OCI-LY1 (cell line): Measurements from ENCODE around the gene DNAH11.
"Not testable (repeated sequence)": the region's sequence is repeated elsewhere in the genome, so short reads cannot be mapped to it uniquely, and the experiment has no call there.

Experiments
- H2AFZ ChIP-seq: fragments of 200-600 bp; sonication (generic), shearing (Covaris generic); 2 replicates; pipeline ENCODE4 v1.6.0; 2014; ENCODE audit warnings: antibody characterized with exemption, mild to moderate bottlenecking, low read length
- H3F3A ChIP-seq: fragments of 200-600 bp; sonication (generic), shearing (Covaris generic); 2 replicates; pipeline ENCODE4 v1.6.0; 2014; ENCODE audit warnings: mild to moderate bottlenecking, antibody characterized with exemption, low read length, moderate library complexity; ENCODE audit not compliant: insufficient read depth
- H3K27ac ChIP-seq: fragments of 200-600 bp; sonication (generic); 2 replicates; pipeline ENCODE4 v1.5.1; 2014; ENCODE audit warnings: low read length, mixed run types, mild to moderate bottlenecking, low read depth; ENCODE audit not compliant: poor library complexity, severe bottlenecking
- H3K27me3 ChIP-seq: fragments of 200-600 bp; sonication (generic); 2 replicates; pipeline ENCODE4 v1.6.0; 2014; ENCODE audit warnings: antibody characterized with exemption, mild to moderate bottlenecking, low read length, moderate library complexity; ENCODE audit not compliant: insufficient read depth
- H3K36me3 ChIP-seq: fragments of 200-600 bp; sonication (generic); 2 replicates; pipeline ENCODE4 v1.6.1; 2014; ENCODE audit warnings: mild to moderate bottlenecking, antibody characterized with exemption, low read length, moderate library complexity, mixed read lengths; ENCODE audit not compliant: insufficient read depth
- H3K4me1 ChIP-seq: fragments of 200-600 bp; sonication (generic); 2 replicates; pipeline ENCODE4 v1.5.1; 2014; ENCODE audit warnings: mild to moderate bottlenecking, low read length, moderate library complexity; ENCODE audit not compliant: insufficient read depth, severe bottlenecking
- H3K4me2 ChIP-seq: fragments of 200-600 bp; sonication (generic), shearing (Covaris generic); 2 replicates; pipeline ENCODE4 v1.6.1; 2014; ENCODE audit warnings: low read length
- H3K4me3 ChIP-seq: fragments of 200-600 bp; sonication (generic); 2 replicates; pipeline ENCODE4 v1.5.1; 2014; ENCODE audit warnings: low read length, low read depth, mild to moderate bottlenecking, mixed read lengths; ENCODE audit not compliant: poor library complexity, severe bottlenecking
- H3K79me2 ChIP-seq: fragments of 200-600 bp; shearing (Covaris generic); 2 replicates; pipeline ENCODE4 v1.6.1; 2016; ENCODE audit warnings: mixed run types, low read length, mixed read lengths; ENCODE audit not compliant: insufficient read depth
- H3K9ac ChIP-seq: fragments of 200-600 bp; sonication (generic), shearing (Covaris generic); 2 replicates; pipeline ENCODE4 v1.6.1; 2014; ENCODE audit warnings: mild to moderate bottlenecking, low read length, mixed read lengths
- H3K9me2 ChIP-seq: fragments of 200-600 bp; sonication (generic), shearing (Covaris generic); 2 replicates; pipeline ENCODE4 v1.6.1; 2014; ENCODE audit warnings: low read depth, mild to moderate bottlenecking, low read length, mixed read lengths
- H3K9me3 ChIP-seq: fragments of 200-600 bp; shearing (Covaris generic); 2 replicates; pipeline ENCODE4 v1.6.1; 2014; ENCODE audit warnings: low read length, mixed read lengths
- H4K20me1 ChIP-seq: fragments of 200-600 bp; sonication (generic), shearing (Covaris generic); 2 replicates; pipeline ENCODE4 v1.6.0; 2016; ENCODE audit warnings: mild to moderate bottlenecking, low read length; ENCODE audit not compliant: insufficient read depth
- CTCF ChIP-seq: fragments of 200-600 bp; sonication (generic), shearing (Covaris generic); IDR thresholded peaks from 2 replicates; pipeline ENCODE4 v1.5.1; 2017; ENCODE audit warnings: mild to moderate bottlenecking, antibody characterized with exemption, low read length, moderate library complexity, mixed read lengths
- EZH2 ChIP-seq: fragments of 200-600 bp; sonication (generic), shearing (Covaris generic); IDR thresholded peaks from 2 replicates; pipeline ENCODE4 v1.8.0; 2017; ENCODE audit warnings: borderline replicate concordance, mixed run types, mild to moderate bottlenecking, antibody characterized with exemption, low read length, moderate library complexity, mixed read lengths

DNAH11 gene

DNA sequence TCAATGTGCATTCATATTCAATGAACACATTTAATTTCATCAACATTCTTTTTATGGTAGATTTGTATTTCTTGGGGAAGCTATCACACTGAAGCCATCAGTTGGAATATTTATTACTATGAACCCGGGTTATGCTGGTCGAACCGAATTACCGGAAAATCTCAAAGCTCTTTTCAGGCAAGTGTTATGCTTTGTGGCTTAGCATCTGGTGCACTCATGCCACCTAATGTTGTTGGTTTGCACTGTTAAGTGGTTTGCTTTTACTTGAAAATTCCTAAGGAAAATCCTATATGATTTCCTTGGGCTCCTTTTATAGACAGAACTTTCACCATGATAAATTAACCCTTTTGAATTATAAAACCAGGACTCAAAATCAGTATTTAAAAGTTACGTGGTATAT is 147.9 kb downstream of the DNAH11 start:
- TF ChIP-seq EZH2 = no peak
- no peak for TF ChIP-seq CTCF
- no peaks in the 10 kb centered on the region for H3K4me1 ChIP-seq

DNA sequence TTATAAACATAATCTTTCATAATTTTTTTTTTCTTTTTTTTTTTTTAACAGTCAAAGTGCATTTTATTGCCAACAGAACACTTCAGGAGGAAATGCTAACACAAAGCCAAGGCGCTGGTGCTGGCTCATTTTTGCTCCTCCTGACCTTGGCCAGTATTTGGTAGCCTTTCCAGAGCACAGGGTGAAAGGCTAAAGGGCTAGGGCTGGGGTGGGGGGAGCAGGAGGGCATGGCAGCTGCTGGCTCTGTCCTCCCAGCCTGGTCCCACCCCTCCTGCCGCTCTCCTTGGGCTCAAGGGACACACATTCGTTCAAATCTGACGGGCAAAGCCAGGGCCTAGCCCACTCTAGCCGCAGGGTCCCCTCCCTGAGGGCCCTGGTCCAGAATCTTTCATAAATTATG is 148.3 kb downstream of the DNAH11 start:
- H3K27me3 ChIP-seq, H3K4me1 ChIP-seq, H3K9me3 ChIP-seq, H3K9me2 ChIP-seq, H4K20me1 ChIP-seq, H3K4me2 ChIP-seq, H3K79me2 ChIP-seq, H3K27ac ChIP-seq, H3K4me3 ChIP-seq, H2AFZ ChIP-seq, H3K9ac ChIP-seq, H3F3A ChIP-seq, H3K36me3 ChIP-seq: not testable (repeated sequence)

More for the DNA sequence above, 147.9 kb downstream of the DNAH11 start:
- H2AFZ ChIP-seq = no peak overlapping the region
- no peaks in the 10 kb centered on the region for H3K9me2 ChIP-seq
- H4K20me1 ChIP-seq = no peaks in the 10 kb centered on the region
- no peaks in the 10 kb centered on the region for H3K79me2 ChIP-seq
- H3K27me3 ChIP-seq = no peaks in the 10 kb centered on the region
- no peak overlapping the region for H3K27ac ChIP-seq
- H3F3A ChIP-seq = no peaks in the 10 kb centered on the region
- H3K36me3 ChIP-seq = no peaks in the 10 kb centered on the region
- H3K9ac ChIP-seq = no peak overlapping the region
- H3K4me2 ChIP-seq = no peak overlapping the region
- no peaks in the 10 kb centered on the region for H3K9me3 ChIP-seq
- H3K4me3 ChIP-seq = no peak overlapping the region

DNA sequence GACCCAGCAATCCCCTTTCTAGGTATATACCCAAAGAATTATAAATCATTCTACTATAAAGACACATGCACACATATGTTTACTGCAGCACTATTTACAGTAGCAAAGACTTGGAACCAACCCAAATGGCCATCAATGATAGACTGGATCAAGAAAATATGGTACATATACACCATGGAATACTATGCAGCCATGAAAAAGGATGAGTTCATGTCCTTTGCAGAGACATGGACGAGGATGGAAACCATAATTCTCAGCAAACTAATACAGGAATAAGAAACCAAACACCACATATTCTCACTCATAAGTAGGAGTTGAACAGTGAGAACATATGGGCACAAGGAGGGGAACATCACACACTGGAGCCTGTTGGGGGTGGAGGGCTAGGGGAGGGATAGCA is 157.7 kb downstream of the DNAH11 start:
- not testable (repeated sequence) for H3K9me3 ChIP-seq, H2AFZ ChIP-seq, H3K36me3 ChIP-seq, H3K4me1 ChIP-seq, H3F3A ChIP-seq, H4K20me1 ChIP-seq, H3K27me3 ChIP-seq, H3K4me2 ChIP-seq, H3K4me3 ChIP-seq, H3K9me2 ChIP-seq, H3K9ac ChIP-seq, H3K27ac ChIP-seq, H3K79me2 ChIP-seq

- Histone ChIP-seq H3K4me3 (no peak overlapping the region), H4K20me1 (no peaks in the 10 kb centered on the region), H2AFZ (no peak overlapping the region), H3K27me3 (no peaks in the 10 kb centered on the region), H3K27ac (no peak overlapping the region), H3K4me1 (no peaks in the 10 kb centered on the region), H3F3A (no peaks in the 10 kb centered on the region), H3K79me2 (no peaks in the 10 kb centered on the region), H3K4me2 (no peak overlapping the region), H3K9me3 (no peaks in the 10 kb centered on the region), H3K36me3 (no peaks in the 10 kb centered on the region), H3K9me2 (no peaks in the 10 kb centered on the region), H3K9ac (no peak overlapping the region)
- TF ChIP-seq EZH2 (no peak), CTCF (no peak)
Measured at GRCh38 chr7:21702303-21702702, 159.5 kb downstream of the DNAH11 start.
